ENCODE data around the gene CHD5.

CHD5 gene

GRCh38 chr1:6096243-6097116, 83.6 kb downstream of the CHD5 start:
- no peak for DNase-seq

DNA sequence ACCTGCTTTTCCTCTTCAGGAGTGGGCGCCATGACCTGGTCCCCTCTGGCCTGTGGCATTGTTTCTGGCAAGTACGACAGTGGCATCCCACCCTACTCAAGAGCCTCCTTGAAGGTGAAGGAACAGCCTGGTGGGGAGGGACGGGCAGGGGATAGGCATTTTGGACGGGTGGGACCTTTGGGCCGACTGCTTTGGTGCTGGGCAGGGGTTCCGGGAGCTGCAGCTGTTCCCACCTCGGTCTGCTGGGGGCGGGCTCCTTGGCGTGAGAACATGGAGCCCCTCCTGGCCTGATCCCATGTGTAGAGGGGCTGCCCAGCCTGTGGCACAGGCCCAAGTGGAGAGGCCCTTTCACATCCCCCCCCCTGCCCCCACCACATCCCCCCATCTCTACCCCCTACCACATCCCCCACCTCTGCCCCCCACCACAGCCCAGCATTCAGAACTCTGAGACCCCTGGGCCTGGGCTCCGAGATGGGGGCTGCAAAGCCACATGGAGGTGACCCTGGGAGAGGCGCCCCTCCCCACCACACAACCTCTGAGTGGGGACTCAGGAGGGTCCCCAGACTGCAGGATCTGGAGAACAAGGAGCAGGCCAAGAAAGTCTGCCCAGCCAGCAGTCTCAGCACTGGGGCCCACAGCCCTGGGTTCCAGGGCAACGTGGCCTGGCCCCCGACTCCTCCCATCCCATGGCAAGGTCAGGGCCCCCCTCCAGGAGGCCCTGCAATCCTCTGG, 84.4 kb downstream of the CHD5 start:
- no peak for DNase-seq

DNA sequence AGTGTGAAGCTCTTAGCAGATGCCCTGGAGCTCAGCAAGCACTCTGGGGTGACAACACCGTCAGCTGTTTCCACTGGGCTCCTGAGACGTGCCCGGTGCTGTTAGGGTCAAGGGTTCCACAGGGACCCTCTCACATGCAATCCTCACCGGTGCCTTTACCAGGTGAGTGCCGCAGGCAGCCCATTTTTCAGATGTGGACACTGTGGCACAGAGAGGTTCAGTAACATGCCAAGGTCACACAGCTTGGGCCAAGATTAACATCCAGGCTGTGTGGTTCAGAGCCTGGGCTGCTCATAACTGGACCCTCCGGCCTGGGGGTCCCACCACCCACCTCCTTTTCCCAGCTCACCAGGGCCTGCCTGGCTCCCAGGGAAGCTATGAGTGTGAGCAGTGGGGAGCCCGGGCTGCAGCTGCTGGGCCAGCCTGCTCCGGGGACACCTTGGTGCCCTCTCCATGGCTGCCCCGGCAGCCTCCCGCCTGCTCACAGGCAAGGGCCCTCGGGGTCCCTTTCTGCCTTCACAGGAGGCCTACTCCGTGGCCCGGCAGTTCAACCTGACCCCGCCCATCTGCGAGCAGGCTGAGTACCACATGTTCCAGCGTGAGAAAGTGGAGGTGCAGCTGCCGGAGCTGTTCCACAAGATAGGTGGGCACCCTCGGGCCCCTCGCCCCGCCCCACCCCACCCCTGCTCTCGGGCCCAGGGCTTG, 85.2 kb downstream of the CHD5 start:
- no peak for DNase-seq

GRCh38 chr1:6094246-6094645, 85.9 kb downstream of the CHD5 start:
- DNase-seq = no peak

DNA sequence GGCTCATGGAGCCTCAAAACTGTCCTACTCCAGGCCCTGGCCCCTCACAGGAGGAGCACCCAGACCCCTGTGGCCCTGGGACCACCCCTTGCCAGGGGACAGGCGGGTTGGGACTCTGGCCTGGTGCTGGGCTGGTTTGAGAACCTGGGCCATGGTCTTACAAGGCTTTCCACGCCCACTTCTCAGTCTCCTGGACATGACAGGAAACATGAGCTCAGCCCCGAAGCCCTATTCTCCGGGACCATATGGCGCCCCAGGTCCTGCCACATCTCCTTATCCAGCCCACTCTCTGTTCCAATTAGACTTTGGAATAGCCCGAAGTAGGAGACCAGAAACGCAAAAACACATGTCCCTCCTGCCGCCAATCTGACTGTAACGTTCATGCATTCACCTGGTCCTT, 86.5 kb downstream of the CHD5 start:
- no peak for DNase-seq

- DNase-seq = no peak
Measured at GRCh38 chr1:6093071-6093470, 87.0 kb downstream of the CHD5 start.

DNA sequence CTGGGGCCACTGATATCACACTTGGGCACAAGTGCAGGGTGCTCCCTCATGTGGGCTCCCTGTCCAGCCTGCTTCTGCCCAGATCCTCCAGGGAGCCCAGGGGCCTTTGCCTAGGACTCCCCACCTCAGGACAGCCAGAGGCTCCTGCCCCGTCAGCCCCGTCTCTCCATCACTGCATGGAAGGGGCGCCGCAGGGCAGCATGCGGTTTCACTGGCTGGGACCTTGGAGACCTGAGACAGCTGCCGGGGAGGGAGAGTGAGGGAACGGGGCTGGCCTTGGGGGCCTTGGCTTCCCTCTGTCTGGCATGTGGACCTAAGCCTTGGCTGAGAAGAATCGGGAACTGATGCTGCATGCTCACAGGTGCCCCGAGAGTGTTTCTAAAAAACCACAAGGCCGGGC, 87.9 kb downstream of the CHD5 start:
- no peak for DNase-seq

DNA sequence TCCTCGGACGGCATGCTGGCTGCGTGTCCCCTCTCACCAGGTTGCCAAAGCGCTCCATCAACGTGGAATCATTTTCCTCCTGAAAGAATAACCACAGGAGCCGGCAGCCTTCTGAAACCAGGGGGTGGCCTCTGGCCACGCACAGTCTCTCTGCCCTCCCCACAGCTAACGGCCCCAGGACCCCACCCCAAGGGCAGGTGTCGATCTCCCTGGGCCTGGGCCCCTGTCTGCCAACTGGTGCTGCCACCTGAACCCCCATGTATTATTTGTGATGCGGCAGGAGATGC, 88.4 kb downstream of the CHD5 start:
- DNase-seq = no peak

DNA sequence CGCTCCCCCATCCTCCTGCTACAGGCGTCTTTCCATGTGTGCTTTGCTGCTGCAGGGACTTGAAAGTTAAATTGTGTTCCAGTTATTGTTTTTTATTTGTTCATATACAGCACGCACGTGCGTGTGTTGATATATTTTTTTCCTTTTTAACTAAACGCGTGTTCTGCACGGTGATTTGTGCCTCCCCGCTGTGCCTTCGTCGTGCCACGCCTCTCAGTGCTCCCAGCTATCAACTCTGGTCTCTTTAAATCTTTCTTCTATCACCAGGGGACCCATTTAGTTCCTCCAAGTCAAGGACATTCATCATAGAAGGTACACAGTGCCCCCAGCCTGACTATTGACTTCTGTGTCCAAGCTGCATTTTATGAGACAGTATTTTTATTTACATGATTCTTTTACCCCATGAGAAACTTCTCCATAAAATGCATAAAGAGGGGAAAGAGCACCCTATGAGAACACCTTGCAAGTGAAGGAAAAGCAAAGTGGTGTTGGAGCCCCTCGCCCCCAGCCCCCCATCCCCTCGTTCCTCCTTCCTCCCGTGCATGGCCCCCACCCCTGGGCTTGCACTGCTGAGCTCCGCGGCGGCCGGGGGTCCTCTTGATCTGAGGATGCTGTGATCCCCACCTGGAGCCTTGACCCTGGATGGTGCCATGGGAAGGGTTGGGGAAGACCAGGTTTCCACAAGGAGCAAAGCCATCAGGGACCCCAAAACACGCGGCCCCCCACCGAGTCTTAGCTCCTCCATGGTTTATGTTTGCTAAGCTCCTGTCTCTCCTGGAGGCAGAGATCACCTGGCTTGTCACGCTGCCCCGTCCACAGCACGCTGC, 88.9 kb downstream of the CHD5 start:
- no peak for DNase-seq

DNA sequence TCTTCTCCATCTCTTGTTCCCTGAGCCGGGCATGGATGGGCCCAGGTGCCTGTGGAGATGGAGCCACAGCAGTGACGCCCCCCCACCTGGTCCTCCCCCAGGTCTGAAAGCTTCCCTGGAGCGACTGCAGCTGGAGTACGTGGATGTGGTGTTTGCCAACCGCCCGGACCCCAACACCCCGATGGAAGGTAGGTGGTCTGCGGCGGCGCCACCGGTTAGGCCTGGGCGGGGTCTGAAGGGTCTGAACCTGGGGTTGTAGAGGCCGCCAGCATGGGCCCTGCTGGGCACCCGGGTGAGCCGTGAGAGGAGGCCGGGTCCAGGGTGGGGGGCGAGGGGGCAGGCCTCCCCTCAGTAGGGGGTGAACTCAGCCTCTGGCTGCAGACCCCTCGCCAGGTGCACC, 89.8 kb downstream of the CHD5 start:
- DNase-seq = no peak

DNA sequence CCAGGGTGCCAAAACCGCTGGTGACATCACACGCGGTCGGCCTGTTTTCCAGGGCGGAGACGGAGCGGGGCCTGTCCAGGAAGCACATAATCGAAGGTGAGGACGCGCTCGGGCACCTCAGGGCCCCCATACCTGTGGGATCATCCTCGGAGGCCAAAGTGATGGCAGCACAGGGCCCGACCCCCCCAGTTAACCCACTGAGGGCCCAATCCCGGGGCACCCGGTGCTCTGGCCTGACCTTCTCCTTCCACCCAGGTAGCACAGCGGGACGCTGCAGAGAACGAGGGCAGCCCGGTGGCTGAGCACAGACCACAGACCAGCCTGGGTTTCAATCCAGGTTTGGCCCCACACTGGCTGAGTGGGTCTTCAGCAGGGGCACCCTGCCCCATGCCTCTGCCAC, 91.2 kb downstream of the CHD5 start:
- DNase-seq = no peak

DNA sequence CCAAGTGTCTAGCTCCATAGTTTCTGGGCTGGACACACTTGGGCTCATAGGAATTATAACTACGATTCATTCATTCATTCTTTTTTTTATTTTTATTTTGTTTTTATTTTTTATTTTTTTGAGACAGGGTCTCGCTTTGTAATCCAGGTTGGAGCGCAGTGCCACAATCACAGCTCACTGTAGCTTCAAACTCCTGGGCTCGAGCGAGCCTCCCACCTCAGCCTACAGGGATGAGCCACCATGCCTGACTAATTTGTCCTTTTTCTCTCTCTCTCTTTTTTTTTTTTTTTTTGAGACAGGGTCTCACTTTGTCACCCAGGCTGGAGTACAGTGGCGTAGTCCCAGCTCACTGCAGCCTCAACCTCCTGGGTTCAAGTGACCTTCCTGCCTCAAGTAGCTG, 92.2 kb downstream of the CHD5 start:
- no peak for DNase-seq

GRCh38 chr1:6087377-6087772, 92.7 kb downstream of the CHD5 start:
- DNase-seq = no peak

- DNase-seq = no peak
Measured at GRCh38 chr1:6086762-6087376, 93.3 kb downstream of the CHD5 start.

DNA sequence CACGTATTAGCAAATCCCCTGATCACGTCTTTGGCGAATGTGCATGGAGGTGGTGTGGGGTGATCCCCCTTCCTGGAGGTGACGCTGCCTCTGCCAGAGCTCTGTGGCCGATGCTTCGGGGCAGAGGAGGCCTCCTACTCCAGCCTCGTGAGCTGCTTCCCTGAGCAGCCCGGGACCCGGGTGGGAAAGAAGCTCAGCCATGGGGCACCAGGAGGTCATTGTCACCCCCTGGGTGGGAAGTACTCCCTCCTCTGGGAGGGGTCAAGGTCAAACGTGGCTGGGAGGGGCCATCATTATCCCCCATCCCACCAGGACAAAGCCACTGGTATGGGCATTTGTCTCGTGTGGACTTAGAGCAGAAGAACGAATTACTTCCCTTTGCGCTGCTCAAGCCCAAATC, 93.8 kb downstream of the CHD5 start:
- no peak for DNase-seq

GRCh38 chr1:6085666-6086065, 94.5 kb downstream of the CHD5 start:
- DNase-seq = no peak

DNA sequence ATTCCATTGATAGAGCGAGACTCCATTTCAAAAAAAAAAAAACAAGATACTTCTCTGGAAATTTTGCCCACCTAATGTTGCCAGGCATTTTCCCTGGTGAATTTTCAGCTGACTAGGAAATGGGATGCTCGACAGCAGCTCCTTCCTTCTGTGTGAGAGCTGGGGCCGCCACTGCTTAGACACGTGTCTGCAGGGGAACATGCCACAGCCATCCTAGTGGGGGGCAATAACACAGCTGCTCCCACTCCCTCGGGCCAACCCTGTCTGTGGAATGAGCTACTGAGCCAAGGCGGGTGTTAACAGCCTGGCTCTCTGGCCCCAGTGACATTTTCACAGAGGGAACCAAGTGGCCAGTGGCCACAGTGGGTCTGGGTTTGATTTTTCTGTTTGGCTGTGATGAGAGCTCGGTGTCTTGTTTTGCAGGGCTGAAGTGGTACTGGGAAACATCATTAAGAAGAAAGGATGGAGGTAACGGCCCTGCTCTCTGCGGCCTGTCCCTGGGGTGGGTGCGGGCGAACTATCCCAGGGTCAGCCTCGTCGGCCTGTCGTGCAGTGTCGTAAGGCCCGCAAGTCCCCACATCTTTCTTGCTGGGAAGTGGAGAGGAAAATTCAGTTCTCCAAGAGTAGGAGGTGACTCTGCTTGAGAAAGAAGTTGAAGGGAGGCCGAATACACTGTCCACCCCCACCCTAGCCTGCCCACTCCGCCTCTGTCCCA, 95.2 kb downstream of the CHD5 start:
- no peak for DNase-seq

- no peak for DNase-seq
Measured at GRCh38 chr1:6083801-6084446, 96.2 kb downstream of the CHD5 start.

GRCh38 chr1:6083385-6083784, 96.7 kb downstream of the CHD5 start:
- DNase-seq = no peak

GRCh38 chr1:6082430-6082971, 97.6 kb downstream of the CHD5 start:
- DNase-seq = no peak

GRCh38 chr1:6081901-6082300, 98.2 kb downstream of the CHD5 start:
- DNase-seq = no peak

All from activated CD4-positive, alpha-beta T cell treated with anti-CD3 and anti-CD28 coated beads for 4 hours (primary cell).